ENCODE results near the gene HPS3. TPM values are rescaled to one million over a fixed set of nuclear protein-coding genes. Genes with fewer than 3 reads are reported as not detected.
"Not testable (repeated sequence)": the region's sequence is repeated elsewhere in the genome, so short reads cannot be mapped to it uniquely, and the experiment has no call there.

The HPS3 gene
- total RNA-seq, 1 experiment from 2014 or later = 11.3 TPM

GRCh38 chr3:149095487-149095886 is 34.0 kb upstream of the HPS3 start:
- Histone ChIP-seq H3K9me2 (replicated peaks; ENCODE audit: low read length) (no peaks in the 10 kb centered on the region), H4K20me1 (ENCODE audit: low read length) (no peaks in the 10 kb centered on the region), H3K9me3 (ENCODE audit: low read length) (no peaks in the 10 kb centered on the region), H3K9ac (ENCODE audit: low read length) (no peak overlapping the region), H3F3A (ENCODE audit: low read length, unreplicated experiment) (no peaks in the 10 kb centered on the region), H3K27ac (ENCODE audit: low read length) (no peak overlapping the region), H2AFZ (ENCODE audit: low read length) (no peak overlapping the region), H3K4me3 (ENCODE audit: low read length) (no peak overlapping the region), H3K4me2 (ENCODE audit: low read length) (no peak overlapping the region), H3K27me3 (ENCODE audit: low read length) (no peaks in the 10 kb centered on the region), H3K79me2 (ENCODE audit: low read length) (no peaks in the 10 kb centered on the region), H3K36me3 (ENCODE audit: low read depth, low read length) (no peaks in the 10 kb centered on the region), H3K4me1 (ENCODE audit: insufficient read depth, low read length) (no peaks in the 10 kb centered on the region)
- ATAC-seq (no peak), DNase-seq (no peak)
- POLR2A ChIA-PET (ENCODE audit: unreplicated experiment) = no interaction called here
- intact Hi-C loops (cut with micrococcal nuclease) = no loop called here
- no TSS peak for BruUV-seq (replicated peaks)
- CTCF ChIA-PET = no interaction called here
- TF ChIP-seq EZH2 (IDR thresholded peaks at IDR 0.05; ENCODE audit: low read length, unreplicated experiment) (no peak), CTCF (conservative IDR thresholded peaks at IDR 0.05; ENCODE audit: low read depth, low read length) (no peak), EZH2phosphoT487 (IDR thresholded peaks at IDR 0.05; ENCODE audit: borderline replicate concordance, low read length) (no peak)

DNA sequence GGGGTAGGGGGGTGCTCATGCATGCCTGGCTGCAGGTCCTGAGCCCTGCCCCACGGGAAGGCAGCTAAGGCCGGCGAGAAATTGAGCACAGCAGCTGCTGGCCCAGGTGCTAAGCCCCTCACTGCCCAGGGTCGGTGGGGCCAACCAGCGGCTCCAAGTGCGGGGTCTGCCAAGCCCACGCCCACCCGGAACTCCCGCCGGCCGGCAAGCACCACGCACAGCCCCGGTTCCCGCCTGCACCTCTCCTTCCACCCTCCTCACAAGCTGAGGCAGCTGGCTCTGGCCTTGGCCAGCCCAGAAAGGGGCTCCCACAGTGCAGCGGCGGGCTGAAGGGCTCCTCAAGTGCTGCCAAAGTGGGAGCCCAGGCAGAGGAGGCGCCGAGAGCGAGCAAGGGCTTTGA is 31.5 kb upstream of the HPS3 start:
- H3K79me2 ChIP-seq (ENCODE audit: low read length); H3K9ac ChIP-seq (ENCODE audit: low read length); H2AFZ ChIP-seq (ENCODE audit: low read length); DNase-seq; ATAC-seq; H4K20me1 ChIP-seq (ENCODE audit: low read length); H3K4me3 ChIP-seq (ENCODE audit: low read length); BruUV-seq (replicated peaks); H3K4me1 ChIP-seq (ENCODE audit: insufficient read depth, low read length); H3K9me3 ChIP-seq (ENCODE audit: low read length); CTCF ChIA-PET; POLR2A ChIA-PET (ENCODE audit: unreplicated experiment); H3K27me3 ChIP-seq (ENCODE audit: low read length); H3K4me2 ChIP-seq (ENCODE audit: low read length); H3K36me3 ChIP-seq (ENCODE audit: low read depth, low read length); H3K27ac ChIP-seq (ENCODE audit: low read length); H3K9me2 ChIP-seq (replicated peaks; ENCODE audit: low read length); H3F3A ChIP-seq (ENCODE audit: low read length, unreplicated experiment); intact Hi-C loops (cut with micrococcal nuclease): not testable (repeated sequence)

- Histone ChIP-seq H3K9me3 (ENCODE audit: low read length) (no peaks in the 10 kb centered on the region), H3K4me1 (ENCODE audit: insufficient read depth, low read length) (no peaks in the 10 kb centered on the region), H3F3A (ENCODE audit: low read length, unreplicated experiment) (no peaks in the 10 kb centered on the region), H3K9ac (ENCODE audit: low read length) (no peak overlapping the region), H3K27ac (ENCODE audit: low read length) (no peak overlapping the region), H3K9me2 (replicated peaks; ENCODE audit: low read length) (no peaks in the 10 kb centered on the region), H3K27me3 (ENCODE audit: low read length) (no peaks in the 10 kb centered on the region), H4K20me1 (ENCODE audit: low read length) (no peaks in the 10 kb centered on the region), H3K4me3 (ENCODE audit: low read length) (no peak overlapping the region), H3K79me2 (ENCODE audit: low read length) (no peaks in the 10 kb centered on the region), H3K36me3 (ENCODE audit: low read depth, low read length) (no peaks in the 10 kb centered on the region), H3K4me2 (ENCODE audit: low read length) (no peak overlapping the region), H2AFZ (ENCODE audit: low read length) (no peak overlapping the region)
- intact Hi-C loops (cut with micrococcal nuclease) = no loop called here
- DNase-seq = no peak
- ChIA-PET POLR2A (ENCODE audit: unreplicated experiment) (no interaction called here), CTCF (no interaction called here)
- no TSS peak for BruUV-seq (replicated peaks)
- no peak for ATAC-seq
- no peak for TF ChIP-seq CTCF (conservative IDR thresholded peaks at IDR 0.05; ENCODE audit: low read depth, low read length)
- no peak for TF ChIP-seq EZH2 (IDR thresholded peaks at IDR 0.05; ENCODE audit: low read length, unreplicated experiment)
- no peak for TF ChIP-seq EZH2phosphoT487 (IDR thresholded peaks at IDR 0.05; ENCODE audit: borderline replicate concordance, low read length)
Observed at GRCh38 chr3:149101154-149101553, 28.3 kb upstream of the HPS3 start.

All from PC-3 (cell line).